Neural cell (in vitro differentiated cells): ENCODE results near the gene AKT1. TPM values are rescaled to one million over a fixed set of nuclear protein-coding genes. Genes with fewer than 3 reads are reported as not detected.

Experiments
- H2AFZ ChIP-seq: fragments of 200-600, 300-800 bp; sonication (generic), shearing (Covaris generic); 2 replicates; pipeline ENCODE4 v1.6.0; 2014; ENCODE audit warnings: low read depth, mild to moderate bottlenecking, antibody characterized with exemption, low read length, moderate library complexity
- H3F3A ChIP-seq: fragments of 200-600 bp; shearing (Covaris generic); 2 replicates; pipeline ENCODE4 v1.6.1; 2016; ENCODE audit warnings: mild to moderate bottlenecking, moderate library complexity, mixed read lengths, antibody characterized with exemption, low read length; ENCODE audit not compliant: insufficient read depth, poor library complexity, severe bottlenecking
- H3K27ac ChIP-seq: fragments of 200-600, 300-800 bp; sonication (generic), shearing (Covaris generic); 2 replicates; pipeline ENCODE4 v1.5.1; 2014; ENCODE audit warnings: mild to moderate bottlenecking, low read length, moderate library complexity
- H3K27me3 ChIP-seq: fragments of 300-800, 200-600 bp; sonication (generic), shearing (Covaris generic); 2 replicates; pipeline ENCODE4 v1.6.0; 2014; ENCODE audit warnings: mild to moderate bottlenecking, low read depth, low read length, moderate library complexity; ENCODE audit not compliant: insufficient read depth
- H3K36me3 ChIP-seq: fragments of 300-800, 200-600 bp; sonication (generic), shearing (Covaris generic); 2 replicates; pipeline ENCODE4 v1.5.1; 2014; ENCODE audit warnings: mild to moderate bottlenecking, antibody characterized with exemption, low read length, moderate library complexity; ENCODE audit not compliant: insufficient read depth
- H3K4me2 ChIP-seq: fragments of 300-800, 200-600 bp; sonication (generic), shearing (Covaris generic); 2 replicates; pipeline ENCODE4 v1.6.0; 2014; ENCODE audit warnings: mild to moderate bottlenecking, low read length
- H3K4me3 ChIP-seq: fragments of 300-800, 200-600 bp; sonication (generic), shearing (Covaris generic); 2 replicates; pipeline ENCODE4 v1.5.1; 2014; ENCODE audit warnings: mild to moderate bottlenecking, low read length, moderate library complexity
- H3K79me2 ChIP-seq: fragments of 200-600 bp; shearing (Covaris generic); replicated peaks from 2 replicates; pipeline ENCODE4 v1.6.0; 2014; ENCODE audit warnings: mild to moderate bottlenecking, low read length, moderate library complexity; ENCODE audit not compliant: insufficient read depth
- H3K9ac ChIP-seq: fragments of 300-800, 200-600 bp; sonication (generic), shearing (Covaris generic); 2 replicates; pipeline ENCODE4 v1.6.1; 2016; ENCODE audit warnings: mild to moderate bottlenecking, low read length, mixed read lengths
- H3K9me2 ChIP-seq: fragments of 200-600 bp; shearing (Covaris generic); 2 replicates; pipeline ENCODE4 v1.6.1; 2016; ENCODE audit warnings: mild to moderate bottlenecking, low read length, mixed read lengths; ENCODE audit not compliant: insufficient read depth
- H3K9me3 ChIP-seq: fragments of 200-600, 300-800 bp; sonication (generic), shearing (Covaris generic); 2 replicates; pipeline ENCODE4 v1.6.1; 2016; ENCODE audit warnings: mild to moderate bottlenecking, mixed run types, low read length, moderate library complexity, mixed read lengths
- H4K20me1 ChIP-seq: fragments of 200-600 bp; shearing (Covaris generic); 2 replicates; pipeline ENCODE4 v1.6.1; 2016; ENCODE audit warnings: mild to moderate bottlenecking, mixed run types; ENCODE audit not compliant: insufficient read depth
- CTCF ChIP-seq: fragments of 450-650 bp; IDR thresholded peaks from 2 replicates; pipeline ENCODE4 v1.5.1; 2014; ENCODE audit warnings: antibody characterized with exemption, mild to moderate bottlenecking, moderate library complexity; ENCODE audit not compliant: poor library complexity, severe bottlenecking
- EP300 ChIP-seq: fragments of 450-650 bp; conservative IDR thresholded peaks from 2 replicates; pipeline ENCODE4 v1.6.1; 2014; ENCODE audit warnings: antibody characterized with exemption, mild to moderate bottlenecking, moderate library complexity; ENCODE audit not compliant: poor library complexity, severe bottlenecking
- EZH2 ChIP-seq: fragments of 200-600, 300-800 bp; shearing (Covaris generic), sonication (generic); IDR thresholded peaks from 2 replicates; pipeline ENCODE4 v1.6.1; 2014; ENCODE audit warnings: antibody characterized with exemption, low read length, borderline replicate concordance, mild to moderate bottlenecking; ENCODE audit not compliant: insufficient read depth, poor library complexity, severe bottlenecking
- MXI1 ChIP-seq: fragments of 450-650 bp; conservative IDR thresholded peaks from 2 replicates; pipeline ENCODE4 v1.6.1; 2014; ENCODE audit warnings: antibody characterized with exemption, mild to moderate bottlenecking; ENCODE audit not compliant: poor library complexity, severe bottlenecking
- POLR2AphosphoS5 ChIP-seq: IDR thresholded peaks from 2 replicates; pipeline ENCODE4 v1.6.1; 2012
- RAD21 ChIP-seq: fragments of 450-650 bp; conservative IDR thresholded peaks from 2 replicates; pipeline ENCODE4 v1.6.1; 2014; ENCODE audit warnings: antibody characterized with exemption, mild to moderate bottlenecking, moderate library complexity
- REST ChIP-seq: IDR thresholded peaks from 2 replicates; pipeline ENCODE4 v1.6.1; 2012; ENCODE audit warnings: borderline replicate concordance
- SMC3 ChIP-seq: fragments of 450-650 bp; conservative IDR thresholded peaks from 2 replicates; pipeline ENCODE4 v1.6.1; 2014; ENCODE audit warnings: antibody characterized with exemption, mild to moderate bottlenecking, moderate library complexity; ENCODE audit not compliant: poor library complexity
- TAF1 ChIP-seq: IDR thresholded peaks from 2 replicates; pipeline ENCODE4 v1.6.1; 2012; ENCODE audit warnings: low read depth
- polyA plus RNA-seq: library from polyadenylated mRNA; depleted of rRNA; stranded (reverse); fragments of >200 nt; gene quantifications from 2 replicates; pipeline ENCODE4 v1.2.3, GENCODE V29; 2014

The AKT1 gene
- polyA plus RNA-seq, 1 donor from 2014 or later = 159 TPM

- H3K9me2 ChIP-seq = no peaks in the 10 kb centered on the region
- TF ChIP-seq CTCF (peak; percentile 21), MXI1 (no peak)
- no peaks in the 10 kb centered on the region for H3F3A ChIP-seq
- H3K27ac ChIP-seq = no peak overlapping the region
- H3K4me2 ChIP-seq = no peak overlapping the region
- no peaks in the 10 kb centered on the region for H3K9me3 ChIP-seq
- H3K9ac ChIP-seq = no peak overlapping the region
- no peak overlapping the region for H2AFZ ChIP-seq
- no peak overlapping the region for H3K4me3 ChIP-seq
- no peaks in the 10 kb centered on the region for H4K20me1 ChIP-seq
- H3K27me3 ChIP-seq = peaks cover 54% of the 10 kb centered on the region
- H3K36me3 ChIP-seq = no peaks in the 10 kb centered on the region
- H3K79me2 ChIP-seq = peaks cover 5% of the 10 kb centered on the region
Observed at GRCh38 chr14:104799244-104800014, 3.9 kb upstream of the AKT1 start.

GRCh38 chr14:104798300-104799243, 3.0 kb upstream of the AKT1 start:
- no peaks in the 10 kb centered on the region for H3K9me3 ChIP-seq
- H3K9me2 ChIP-seq = no peaks in the 10 kb centered on the region
- peaks cover 14% of the 10 kb centered on the region for H3K79me2 ChIP-seq
- TF ChIP-seq RAD21 (no peak), TAF1 (no peak), SMC3 (no peak), CTCF (no peak), REST (no peak), POLR2AphosphoS5 (no peak), EZH2 (no peak), EP300 (no peak), MXI1 (no peak)
- no peaks in the 10 kb centered on the region for H3F3A ChIP-seq
- peaks cover 52% of the 10 kb centered on the region for H3K27me3 ChIP-seq
- no peak overlapping the region for H3K9ac ChIP-seq
- H3K4me3 ChIP-seq = no peak overlapping the region
- no peak overlapping the region for H2AFZ ChIP-seq
- no peak overlapping the region for H3K27ac ChIP-seq
- no peak overlapping the region for H3K4me2 ChIP-seq
- no peaks in the 10 kb centered on the region for H3K36me3 ChIP-seq
- no peaks in the 10 kb centered on the region for H4K20me1 ChIP-seq
